Measurements from ENCODE around the gene GALNT7. TPM values are rescaled to one million over a fixed set of nuclear protein-coding genes. Genes with fewer than 3 reads are reported as not detected.
"Not testable (repeated sequence)": the region's sequence is repeated elsewhere in the genome, so short reads cannot be mapped to it uniquely, and the experiment has no call there.

The GALNT7 gene, protein sequence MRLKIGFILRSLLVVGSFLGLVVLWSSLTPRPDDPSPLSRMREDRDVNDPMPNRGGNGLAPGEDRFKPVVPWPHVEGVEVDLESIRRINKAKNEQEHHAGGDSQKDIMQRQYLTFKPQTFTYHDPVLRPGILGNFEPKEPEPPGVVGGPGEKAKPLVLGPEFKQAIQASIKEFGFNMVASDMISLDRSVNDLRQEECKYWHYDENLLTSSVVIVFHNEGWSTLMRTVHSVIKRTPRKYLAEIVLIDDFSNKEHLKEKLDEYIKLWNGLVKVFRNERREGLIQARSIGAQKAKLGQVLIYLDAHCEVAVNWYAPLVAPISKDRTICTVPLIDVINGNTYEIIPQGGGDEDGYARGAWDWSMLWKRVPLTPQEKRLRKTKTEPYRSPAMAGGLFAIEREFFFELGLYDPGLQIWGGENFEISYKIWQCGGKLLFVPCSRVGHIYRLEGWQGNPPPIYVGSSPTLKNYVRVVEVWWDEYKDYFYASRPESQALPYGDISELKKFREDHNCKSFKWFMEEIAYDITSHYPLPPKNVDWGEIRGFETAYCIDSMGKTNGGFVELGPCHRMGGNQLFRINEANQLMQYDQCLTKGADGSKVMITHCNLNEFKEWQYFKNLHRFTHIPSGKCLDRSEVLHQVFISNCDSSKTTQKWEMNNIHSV
- 34.5 and 36.2 TPM in 2 replicates for total RNA-seq
- long read RNA-seq, full-length matches to known transcripts, result 25 of 73 reads
- long read RNA-seq, partial matches to known transcripts, result 13 of 73 reads
- long read RNA-seq, other reads (novel, unspliced or antisense), result 35 of 73 reads

DNA sequence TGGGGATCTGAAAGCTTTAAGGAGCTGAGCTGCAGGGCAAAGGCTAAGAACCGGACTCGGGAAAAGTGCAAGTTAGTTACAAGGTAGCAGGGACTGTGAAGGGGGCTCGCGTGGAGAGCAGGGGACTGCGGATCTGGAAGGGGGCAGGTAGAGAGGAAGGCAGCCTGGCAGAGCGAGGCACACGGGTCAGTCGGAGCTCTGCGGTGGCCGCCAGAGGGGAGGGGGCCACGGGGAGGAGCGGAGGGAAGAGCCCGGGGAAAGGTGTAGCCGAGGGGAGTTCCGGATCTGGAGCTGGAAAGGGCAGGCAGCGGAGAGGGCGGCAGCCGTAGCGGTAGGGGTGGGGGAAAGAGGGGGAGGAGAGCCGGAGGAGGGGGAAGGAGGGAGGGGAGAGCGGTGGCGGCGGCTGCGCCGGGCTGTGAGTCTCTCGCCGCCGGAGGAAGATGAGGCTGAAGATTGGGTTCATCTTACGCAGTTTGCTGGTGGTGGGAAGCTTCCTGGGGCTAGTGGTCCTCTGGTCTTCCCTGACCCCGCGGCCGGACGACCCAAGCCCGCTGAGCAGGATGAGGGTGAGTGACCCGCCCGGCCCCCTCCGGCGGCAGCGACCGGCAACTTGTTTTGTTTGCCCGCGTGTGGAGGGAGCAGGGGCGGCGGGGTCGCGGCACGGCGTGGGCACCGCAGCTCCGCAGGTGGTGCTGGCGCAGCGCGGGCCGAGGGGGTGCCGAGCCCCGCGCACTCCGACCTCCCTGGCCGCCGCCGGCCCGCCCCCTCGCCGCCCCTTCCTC, at the start of gene GALNT7:
Gene GALNT7, plus strand, starts transcription at position 416 of the 782 bp plus-strand sequence. Its CDS starts 25 bp downstream, at position 441.
- DNase-seq (ENCODE audit: low read depth, low spot score), result peak; percentile 70
- TF ChIP-seq, protein P1, sequence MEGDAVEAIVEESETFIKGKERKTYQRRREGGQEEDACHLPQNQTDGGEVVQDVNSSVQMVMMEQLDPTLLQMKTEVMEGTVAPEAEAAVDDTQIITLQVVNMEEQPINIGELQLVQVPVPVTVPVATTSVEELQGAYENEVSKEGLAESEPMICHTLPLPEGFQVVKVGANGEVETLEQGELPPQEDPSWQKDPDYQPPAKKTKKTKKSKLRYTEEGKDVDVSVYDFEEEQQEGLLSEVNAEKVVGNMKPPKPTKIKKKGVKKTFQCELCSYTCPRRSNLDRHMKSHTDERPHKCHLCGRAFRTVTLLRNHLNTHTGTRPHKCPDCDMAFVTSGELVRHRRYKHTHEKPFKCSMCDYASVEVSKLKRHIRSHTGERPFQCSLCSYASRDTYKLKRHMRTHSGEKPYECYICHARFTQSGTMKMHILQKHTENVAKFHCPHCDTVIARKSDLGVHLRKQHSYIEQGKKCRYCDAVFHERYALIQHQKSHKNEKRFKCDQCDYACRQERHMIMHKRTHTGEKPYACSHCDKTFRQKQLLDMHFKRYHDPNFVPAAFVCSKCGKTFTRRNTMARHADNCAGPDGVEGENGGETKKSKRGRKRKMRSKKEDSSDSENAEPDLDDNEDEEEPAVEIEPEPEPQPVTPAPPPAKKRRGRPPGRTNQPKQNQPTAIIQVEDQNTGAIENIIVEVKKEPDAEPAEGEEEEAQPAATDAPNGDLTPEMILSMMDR (conservative IDR thresholded peaks at IDR 0.05), result no peak
- no peaks in the 10 kb centered on the region for H3K27me3 Mint-ChIP-seq (ENCODE audit: low read depth)
- peak within 1 kb of the TSS; percentile 96 for H3K4me3 Mint-ChIP-seq
- no peaks in the 10 kb centered on the region for H3K36me3 Mint-ChIP-seq (ENCODE audit: low read depth)
- H3K4me1 Mint-ChIP-seq, result peaks cover 31% of the 10 kb centered on the region
- peak within 1 kb of the TSS; percentile 98 for H3K27ac Mint-ChIP-seq (ENCODE audit: unreplicated experiment)
- H3K9me3 Mint-ChIP-seq, result no peaks in the 10 kb centered on the region

GRCh38 chr4:173118819-173119218, 49.8 kb upstream of the GALNT7 start:
- H3K27me3 Mint-ChIP-seq (ENCODE audit: low read depth); H3K4me1 Mint-ChIP-seq; H3K9me3 Mint-ChIP-seq; H3K27ac Mint-ChIP-seq (ENCODE audit: unreplicated experiment); H3K4me3 Mint-ChIP-seq; DNase-seq (ENCODE audit: low read depth, low spot score); H3K36me3 Mint-ChIP-seq (ENCODE audit: low read depth): not testable (repeated sequence)

DNA sequence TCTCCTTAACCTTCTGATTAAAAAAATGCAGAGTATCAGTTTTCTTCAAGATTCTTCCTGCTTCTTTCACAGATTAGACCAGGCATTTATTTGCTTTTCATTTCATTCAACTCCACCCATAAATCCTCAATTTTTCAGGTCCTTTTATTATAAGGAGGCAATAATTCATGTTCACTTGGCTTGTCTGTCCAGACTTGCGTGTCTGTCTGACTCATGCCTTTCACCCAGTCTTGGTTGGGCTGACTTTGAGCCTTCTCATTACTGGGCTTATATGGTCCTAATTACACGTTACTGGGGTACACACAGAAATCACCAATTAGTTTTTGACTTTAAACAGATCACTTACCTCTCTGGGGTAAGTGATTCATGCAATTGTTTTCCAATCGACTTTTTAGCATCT, 48.8 kb upstream of the GALNT7 start:
- H3K36me3 Mint-ChIP-seq (ENCODE audit: low read depth), result no peaks in the 10 kb centered on the region
- no peaks in the 10 kb centered on the region for H3K4me1 Mint-ChIP-seq
- no peak for DNase-seq (ENCODE audit: low read depth, low spot score)
- H3K27me3 Mint-ChIP-seq (ENCODE audit: low read depth), result no peaks in the 10 kb centered on the region
- no peak overlapping the region for H3K4me3 Mint-ChIP-seq
- peaks cover 4% of the 10 kb centered on the region for H3K9me3 Mint-ChIP-seq
- no peak overlapping the region for H3K27ac Mint-ChIP-seq (ENCODE audit: unreplicated experiment)
- TF ChIP-seq, protein P1 (conservative IDR thresholded peaks at IDR 0.05), result no peak

DNA sequence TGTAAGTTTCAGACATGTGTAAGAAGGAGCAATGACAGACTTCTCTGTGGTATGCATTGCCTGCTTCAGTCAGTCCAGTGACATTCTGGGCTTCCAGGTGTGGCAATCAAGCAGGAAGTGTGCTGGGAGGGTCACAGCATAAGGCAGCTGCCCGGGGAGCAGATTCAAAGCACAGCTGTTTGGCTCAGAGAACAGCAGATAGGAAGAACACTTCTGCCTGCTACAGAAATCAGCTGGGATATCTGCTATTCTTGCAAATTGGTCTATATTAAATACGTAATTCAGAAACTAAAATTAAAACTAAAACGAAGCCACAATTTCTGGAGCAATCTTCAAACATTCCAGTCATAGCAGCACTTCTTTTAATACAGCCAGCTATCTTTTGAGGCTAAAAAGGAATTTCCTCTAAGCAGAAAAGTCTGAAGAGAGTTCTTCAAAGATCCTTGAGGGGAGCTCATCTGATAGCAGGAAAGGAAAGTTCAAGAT, 47.5 kb upstream of the GALNT7 start:
- no peak for DNase-seq (ENCODE audit: low read depth, low spot score)
- H3K27me3 Mint-ChIP-seq (ENCODE audit: low read depth), result no peaks in the 10 kb centered on the region
- peaks cover 4% of the 10 kb centered on the region for H3K9me3 Mint-ChIP-seq
- TF ChIP-seq, protein P1 (conservative IDR thresholded peaks at IDR 0.05), result no peak
- no peak overlapping the region for H3K4me3 Mint-ChIP-seq
- no peak overlapping the region for H3K27ac Mint-ChIP-seq (ENCODE audit: unreplicated experiment)
- H3K36me3 Mint-ChIP-seq (ENCODE audit: low read depth), result no peaks in the 10 kb centered on the region
- H3K4me1 Mint-ChIP-seq, result no peaks in the 10 kb centered on the region

DNA sequence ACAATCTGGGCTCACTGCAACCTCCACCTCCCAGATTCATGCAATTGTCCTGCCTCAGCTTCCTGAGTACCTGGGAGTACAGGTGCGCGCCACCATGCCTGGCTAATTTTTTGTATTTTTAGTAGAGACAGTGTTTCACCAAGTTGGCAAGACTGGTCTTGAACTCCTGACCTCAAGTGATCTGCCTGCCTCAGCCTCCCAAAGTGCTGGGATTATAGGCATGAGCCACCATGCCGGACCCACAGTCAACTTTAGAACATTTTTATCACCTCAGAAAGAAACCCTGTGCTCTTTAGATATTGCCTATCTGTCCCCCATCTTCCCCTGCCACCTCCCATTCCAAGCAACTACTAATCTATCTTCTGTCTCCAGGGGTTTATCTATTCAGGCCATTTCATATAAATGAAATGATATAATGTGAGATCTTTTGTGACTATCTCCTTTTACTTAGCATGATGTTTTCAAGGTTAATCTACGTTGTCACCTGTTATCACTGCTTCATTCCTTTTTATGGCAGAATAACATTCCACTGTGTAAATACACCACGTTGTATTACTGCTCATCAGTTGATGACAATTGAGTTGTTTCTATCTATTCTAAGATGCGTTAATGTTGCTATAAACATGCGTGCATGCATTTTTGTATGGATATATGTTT, 44.3 kb upstream of the GALNT7 start:
- no peak overlapping the region for H3K27ac Mint-ChIP-seq (ENCODE audit: unreplicated experiment)
- no peaks in the 10 kb centered on the region for H3K27me3 Mint-ChIP-seq (ENCODE audit: low read depth)
- H3K9me3 Mint-ChIP-seq, result no peaks in the 10 kb centered on the region
- TF ChIP-seq, protein P1 (conservative IDR thresholded peaks at IDR 0.05), result no peak
- no peaks in the 10 kb centered on the region for H3K4me1 Mint-ChIP-seq
- H3K4me3 Mint-ChIP-seq, result no peak overlapping the region
- H3K36me3 Mint-ChIP-seq (ENCODE audit: low read depth), result no peaks in the 10 kb centered on the region
- DNase-seq (ENCODE audit: low read depth, low spot score), result no peak
